HG03457 (cell line): Measurements from ENCODE around the gene SOX13.

Source experiments
- ATAC-seq: cut with Tn5 transposase; IDR thresholded peaks from one replicate; pipeline ENCODE4 v1.9.1; 2021; ENCODE audit warnings: moderate number of reproducible peaks; ENCODE audit not compliant: unreplicated experiment

The SOX13 gene

GRCh38 chr1:204149635-204150565 is 77.0 kb downstream of the SOX13 start:
- no peak for ATAC-seq

- no peak for ATAC-seq
Observed at GRCh38 chr1:204150702-204151551, 78.0 kb downstream of the SOX13 start.

- ATAC-seq = no peak
Observed at GRCh38 chr1:204151552-204152309, 78.8 kb downstream of the SOX13 start, which contains the start of gene ETNK2. TSS of gene ETNK2 (minus strand) at chr1:204152044. CDS start at chr1:204151852, 192 bp downstream.

- ATAC-seq = no peak
Observed at GRCh38 chr1:204152310-204153044, 79.6 kb downstream of the SOX13 start.

- ATAC-seq = no peak
Observed at GRCh38 chr1:204153667-204154066, 80.8 kb downstream of the SOX13 start.

- no peak for ATAC-seq
Observed at GRCh38 chr1:204154568-204155255, 81.8 kb downstream of the SOX13 start.

GRCh38 chr1:204155881-204156280 is 83.0 kb downstream of the SOX13 start:
- ATAC-seq = no peak

- no peak for ATAC-seq
Observed at GRCh38 chr1:204157962-204158361, 85.0 kb downstream of the SOX13 start.

GRCh38 chr1:204161609-204162493 is 88.9 kb downstream of the SOX13 start:
- no peak for ATAC-seq

GRCh38 chr1:204162494-204163074 is 89.7 kb downstream of the SOX13 start:
- ATAC-seq = no peak

GRCh38 chr1:204166219-204166618 is 93.3 kb downstream of the SOX13 start, which contains the start of gene REN:
TSS of gene REN (minus strand) at chr1:204166337. CDS start at chr1:204166293, 44 bp downstream.
- no peak for ATAC-seq

- no peak for ATAC-seq
Observed at GRCh38 chr1:204167730-204168129, 94.8 kb downstream of the SOX13 start.

- no peak for ATAC-seq
Observed at GRCh38 chr1:204169858-204170257, 96.9 kb downstream of the SOX13 start.

- ATAC-seq = no peak
Observed at GRCh38 chr1:204170494-204171155, 97.7 kb downstream of the SOX13 start.

- no peak for ATAC-seq
Observed at GRCh38 chr1:204171751-204172178, 98.8 kb downstream of the SOX13 start.

GRCh38 chr1:204172404-204173029 is 99.6 kb downstream of the SOX13 start:
- ATAC-seq = no peak

- no peak for ATAC-seq
Observed at GRCh38 chr1:204174958-204175357, 102.0 kb downstream of the SOX13 start.
